Osteocyte (in vitro differentiated cells): ENCODE data around the gene TSSC4. TPM values are rescaled to one million over a fixed set of nuclear protein-coding genes. Genes with fewer than 3 reads are reported as not detected.

Experiments
- DNase-seq: peaks from one replicate; pipeline ENCODE4 v3.0.0; 2021; ENCODE audit warnings: mixed read lengths; ENCODE audit not compliant: unreplicated experiment; ENCODE audit errors: extremely low spot score
- H3K27ac Mint-ChIP-seq: one replicate; pipeline ENCODE4 v1.8.0; 2021; ENCODE audit warnings: mild to moderate bottlenecking, mixed read lengths; ENCODE audit not compliant: unreplicated experiment
- H3K27me3 Mint-ChIP-seq: one replicate; pipeline ENCODE4 v1.8.0; 2021; ENCODE audit warnings: mixed read lengths; ENCODE audit not compliant: unreplicated experiment
- H3K36me3 Mint-ChIP-seq: one replicate; pipeline ENCODE4 v1.8.0; 2021; ENCODE audit warnings: mixed read lengths; ENCODE audit not compliant: unreplicated experiment
- H3K4me1 Mint-ChIP-seq: one replicate; pipeline ENCODE4 v1.8.0; 2021; ENCODE audit warnings: mixed read lengths; ENCODE audit not compliant: unreplicated experiment
- H3K4me3 Mint-ChIP-seq: one replicate; pipeline ENCODE4 v1.8.0; 2021; ENCODE audit warnings: mild to moderate bottlenecking, moderate library complexity, mixed read lengths; ENCODE audit not compliant: unreplicated experiment
- H3K9me3 Mint-ChIP-seq: one replicate; pipeline ENCODE4 v1.8.0; 2021; ENCODE audit warnings: mixed read lengths; ENCODE audit not compliant: unreplicated experiment
- total RNA-seq: library from RNA; stranded (reverse); gene quantifications from 2 replicates; pipeline ENCODE4 v1.2.1, GENCODE V29; 2021
- TF ChIP-seq, protein P1 (sequence below): fragments of 200-600 bp; sonication (generic); IDR thresholded peaks from 2 replicates; pipeline ENCODE4 v1.5.0; 2021; ENCODE audit warnings: antibody characterized with exemption, mild to moderate bottlenecking, moderate library complexity

TSSC4 gene
- total RNA-seq, 1 donor from 2014 or later, result 50.6 TPM

DNA sequence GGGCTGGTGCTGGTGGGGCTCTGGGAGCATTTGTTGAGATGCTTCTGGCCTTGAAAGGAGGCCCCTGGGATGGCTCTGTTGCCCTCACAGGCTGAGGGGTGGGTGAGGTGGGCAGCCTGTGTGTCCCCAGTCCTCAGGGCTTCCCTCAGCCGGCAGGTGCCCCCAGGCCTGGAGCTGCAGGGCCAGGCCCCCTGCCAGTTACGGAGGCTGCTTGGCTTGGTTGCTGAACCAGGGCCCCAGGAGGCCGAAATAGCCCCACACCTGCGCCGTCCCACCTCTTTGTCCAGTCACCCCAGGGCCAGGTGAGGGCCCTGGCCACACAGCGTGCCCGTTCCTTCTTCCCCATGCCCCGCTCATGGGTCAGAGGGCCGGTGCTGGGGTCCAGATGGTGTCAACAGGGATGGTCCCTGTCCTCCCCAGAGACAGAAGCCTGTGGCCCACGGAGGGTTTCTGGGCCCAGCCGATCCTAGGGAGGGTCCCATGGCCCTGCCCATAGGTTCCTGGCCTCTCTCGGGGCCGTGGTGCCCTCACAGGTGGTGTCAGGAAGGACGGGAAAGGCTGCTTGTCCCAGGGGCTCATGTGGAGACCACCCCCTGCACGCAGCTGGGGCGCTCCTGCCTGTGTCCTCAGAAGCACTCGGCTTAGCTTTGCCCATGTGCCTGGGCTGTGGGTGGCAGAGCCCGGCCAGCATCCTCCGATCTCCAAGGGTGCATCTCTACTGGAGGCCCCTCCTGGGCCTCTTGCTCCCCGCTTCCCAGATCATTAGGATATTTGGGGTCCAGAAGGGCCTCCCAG is 9.2 kb upstream of the TSSC4 start:
- no peaks in the 10 kb centered on the region for H3K36me3 Mint-ChIP-seq
- no peak overlapping the region for H3K4me3 Mint-ChIP-seq
- peak overlapping the region; percentile 41 for H3K27ac Mint-ChIP-seq
- peaks cover 39% of the 10 kb centered on the region for H3K4me1 Mint-ChIP-seq
- no peaks in the 10 kb centered on the region for H3K27me3 Mint-ChIP-seq
- H3K9me3 Mint-ChIP-seq, result no peaks in the 10 kb centered on the region
- DNase-seq, result no peak
- TF ChIP-seq, protein P1, sequence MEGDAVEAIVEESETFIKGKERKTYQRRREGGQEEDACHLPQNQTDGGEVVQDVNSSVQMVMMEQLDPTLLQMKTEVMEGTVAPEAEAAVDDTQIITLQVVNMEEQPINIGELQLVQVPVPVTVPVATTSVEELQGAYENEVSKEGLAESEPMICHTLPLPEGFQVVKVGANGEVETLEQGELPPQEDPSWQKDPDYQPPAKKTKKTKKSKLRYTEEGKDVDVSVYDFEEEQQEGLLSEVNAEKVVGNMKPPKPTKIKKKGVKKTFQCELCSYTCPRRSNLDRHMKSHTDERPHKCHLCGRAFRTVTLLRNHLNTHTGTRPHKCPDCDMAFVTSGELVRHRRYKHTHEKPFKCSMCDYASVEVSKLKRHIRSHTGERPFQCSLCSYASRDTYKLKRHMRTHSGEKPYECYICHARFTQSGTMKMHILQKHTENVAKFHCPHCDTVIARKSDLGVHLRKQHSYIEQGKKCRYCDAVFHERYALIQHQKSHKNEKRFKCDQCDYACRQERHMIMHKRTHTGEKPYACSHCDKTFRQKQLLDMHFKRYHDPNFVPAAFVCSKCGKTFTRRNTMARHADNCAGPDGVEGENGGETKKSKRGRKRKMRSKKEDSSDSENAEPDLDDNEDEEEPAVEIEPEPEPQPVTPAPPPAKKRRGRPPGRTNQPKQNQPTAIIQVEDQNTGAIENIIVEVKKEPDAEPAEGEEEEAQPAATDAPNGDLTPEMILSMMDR, result no peak

GRCh38 chr11:2392241-2392959 is 8.2 kb upstream of the TSSC4 start:
- Mint-ChIP-seq H3K36me3 (peaks cover 2% of the 10 kb centered on the region), H3K27ac (no peak overlapping the region)

DNA sequence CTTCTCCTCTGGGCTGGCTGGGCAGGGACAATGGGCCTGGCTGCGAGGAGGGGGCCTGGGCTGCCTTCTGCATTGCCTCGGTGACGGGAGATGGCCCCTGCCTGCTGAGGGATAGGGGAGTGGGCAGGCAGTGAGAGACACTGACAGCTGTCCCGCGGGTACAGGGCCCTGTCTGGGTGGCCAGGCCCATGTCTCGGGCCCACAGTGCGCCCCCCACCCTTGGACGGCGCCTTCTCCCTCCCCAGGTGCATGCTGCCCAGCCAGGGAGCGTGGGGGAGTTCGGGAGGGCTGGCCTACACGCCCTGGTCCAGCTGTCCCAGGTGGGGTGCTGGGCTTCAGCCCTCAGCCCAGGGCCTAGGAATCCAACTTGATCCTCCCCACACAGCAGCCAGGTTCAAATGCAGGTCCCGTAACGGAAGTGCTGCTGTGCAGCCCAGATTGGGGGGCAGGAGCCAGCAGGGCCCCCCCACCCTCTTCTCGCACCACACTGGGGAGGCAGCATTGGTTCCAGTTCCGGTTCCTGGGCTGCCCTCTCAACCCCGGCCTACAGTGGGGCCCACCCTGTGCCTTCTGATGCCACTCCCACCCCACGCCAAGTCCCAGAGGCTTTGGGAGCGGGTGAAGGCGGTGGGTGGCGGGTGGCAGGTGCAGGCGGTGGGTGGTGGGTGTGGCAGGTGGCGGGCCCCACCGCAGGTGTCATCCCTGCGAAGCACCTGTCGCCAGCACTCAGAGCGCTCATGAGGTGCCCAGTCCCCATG is 7.3 kb upstream of the TSSC4 start:
- no peaks in the 10 kb centered on the region for H3K27me3 Mint-ChIP-seq
- peaks cover 2% of the 10 kb centered on the region for H3K36me3 Mint-ChIP-seq
- H3K9me3 Mint-ChIP-seq, result no peaks in the 10 kb centered on the region
- no peak overlapping the region for H3K4me3 Mint-ChIP-seq
- peaks cover 31% of the 10 kb centered on the region for H3K4me1 Mint-ChIP-seq
- TF ChIP-seq, protein P1, result no peak
- no peak overlapping the region for H3K27ac Mint-ChIP-seq
- no peak for DNase-seq

More at GRCh38 chr11:2392241-2392959, 8.2 kb upstream of the TSSC4 start:
- Mint-ChIP-seq H3K4me1 (peaks cover 31% of the 10 kb centered on the region), H3K4me3 (no peak overlapping the region), H3K27me3 (no peaks in the 10 kb centered on the region), H3K9me3 (no peaks in the 10 kb centered on the region)
- TF ChIP-seq, protein P1, result no peak
- DNase-seq, result no peak

- Mint-ChIP-seq H3K36me3 (peaks cover 2% of the 10 kb centered on the region), H3K9me3 (no peaks in the 10 kb centered on the region), H3K27me3 (no peaks in the 10 kb centered on the region), H3K4me3 (no peak overlapping the region), H3K27ac (no peak overlapping the region), H3K4me1 (peaks cover 27% of the 10 kb centered on the region)
- TF ChIP-seq, protein P1, result no peak
- DNase-seq, result no peak
Observed at GRCh38 chr11:2393941-2394817, 6.4 kb upstream of the TSSC4 start.
